ENCODE results near the gene IMPA2. TPM values are rescaled to one million over a fixed set of nuclear protein-coding genes. Genes with fewer than 3 reads are reported as not detected.

Gene IMPA2
- total and polyA plus RNA-seq, 2 of the 8 experiments (the other 6 are each of a cell fraction or from before 2014, with no cell fraction given), result 102 to 140 TPM

- Histone ChIP-seq H3K4ac (replicated peaks; ENCODE audit: insufficient read length, low read depth, low read length) (no peak overlapping the region), H2BK15ac (ENCODE audit: low read length) (no peak overlapping the region), H3K23ac (ENCODE audit: insufficient read length) (no peak overlapping the region), H2BK20ac (ENCODE audit: low read length) (no peak overlapping the region), H3K9me3 (ENCODE audit: insufficient read depth in 2 of 2, low read depth in 1 of 2, low read length in 1 of 2) (no peaks in the 10 kb centered on the region), H2BK5ac (ENCODE audit: low read depth, low read length) (no peak overlapping the region; the same call in 1 of the 2 replicates), H4K5ac (ENCODE audit: insufficient read length, low read depth, low read length) (no peak overlapping the region), H3K23me2 (ENCODE audit: low read depth, low read length) (no peaks in the 10 kb centered on the region), H2AK5ac (ENCODE audit: low read depth, low read length) (no peak overlapping the region), H3K27me3 (replicated peaks in 1 of 4; ENCODE audit: control insufficient read depth in 3 of 4, extremely low read depth in 1 of 4, insufficient read depth in 3 of 4, low read length in 3 of 4) (peaks cover 0 to 4% (median 4%) of the 10 kb centered on the region in 4 experiments; a peak in 6 of 7 replicates), H3K36me3 (ENCODE audit: control insufficient read depth in 2 of 4, insufficient read depth in 4 of 4, low read length in 3 of 4) (peaks cover 7 to 30% (median 18%) of the 10 kb centered on the region in 4 experiments; a peak in 7 of 8 replicates), H3K27ac (ENCODE audit: low read depth, low read length) (no peak overlapping the region), H3K79me2 (ENCODE audit: control insufficient read depth in 1 of 2, insufficient read depth in 2 of 2, low read length in 2 of 2) (no peaks in the 10 kb centered on the region), H2BK120ac (replicated peaks; ENCODE audit: low read depth, low read length) (no peak overlapping the region), H2BK12ac (ENCODE audit: low read depth, low read length) (no peak overlapping the region), H3K9ac (replicated peaks in 1 of 4; ENCODE audit: extremely low read depth in 1 of 4, low read depth in 3 of 4, low read length in 3 of 4) (no peak overlapping the region), H3K4me1 (replicated peaks in 1 of 4; ENCODE audit: control insufficient read depth in 3 of 4, insufficient read depth in 4 of 4, low read length in 3 of 4) (no peaks in the 10 kb centered on the region), H3K18ac (ENCODE audit: extremely low read depth, low read length) (no peak overlapping the region), H3K56ac (replicated peaks; ENCODE audit: insufficient read length, low read depth, low read length) (no peak overlapping the region), H3K79me1 (ENCODE audit: low read depth, low read length) (no peaks in the 10 kb centered on the region), H4K91ac (replicated peaks; ENCODE audit: insufficient read length, low read length) (no peak overlapping the region), H3K4me3 (ENCODE audit: extremely low read depth in 1 of 4, insufficient read depth in 2 of 4, low read depth in 3 of 4, low read length in 4 of 4) (no peak overlapping the region), H4K8ac (ENCODE audit: extremely low read depth, insufficient read depth, low read length) (no peak overlapping the region), H4K20me1 (replicated peaks in 1 of 2; ENCODE audit: control insufficient read depth in 1 of 2, insufficient read depth in 2 of 2, low read length in 2 of 2) (peaks cover 0 to 3% of the 10 kb centered on the region in 2 experiments), H3K14ac (ENCODE audit: insufficient read length) (no peak overlapping the region), H2AFZ (ENCODE audit: low read length) (no peak overlapping the region), H3K4me2 (ENCODE audit: insufficient read depth in 1 of 2, low read depth in 2 of 2, low read length in 2 of 2) (no peak overlapping the region)
- TF ChIP-seq CTCF (IDR thresholded peaks at IDR 0.05; ENCODE audit: control extremely low read depth in 1 of 3, insufficient read depth in 1 of 3, low read depth in 1 of 3, low read length in 3 of 3) (no peak), POLR2A (IDR thresholded peaks at IDR 0.05; ENCODE audit: control extremely low read depth in 1 of 2, low read depth in 2 of 2, low read length in 2 of 2) (0 out of 3 replicates have a peak, but pooled peaks of 1 of the 2 experiments have one; percentile 7)
- ChIA-PET POLR2A (ENCODE audit: partially characterized antibody) (interaction anchor here (0.6 to 1.2 kb wide), 5 partner anchors 9 to 1423 kb away, joined by 3 to 4 read pairs (median 3); no protein-coding TSS in a partner anchor), CTCF (ENCODE audit: partially characterized antibody) (interaction anchor here (1.2 to 6.0 kb wide), 2 partner anchors 96 to 204 kb away, joined by 4 to 31 read pairs; no protein-coding TSS in a partner anchor)
- WGBS, 2 experiments (ENCODE audit: extremely low coverage in 1 of 2, insufficient coverage in 1 of 2, insufficient read length in 1 of 2, insufficient replicate concordance in 2 of 2, low coverage in 1 of 2, low lambda C conversion rate in 2 of 2, missing lambda C conversion rate in 1 of 2), result 90% methylated on average over 11 of the region's 11 CpGs; no CpG with 5 or more reads in 1 of the 2 experiments
- FAIRE-seq (no peak), DNase-seq (ENCODE audit: low read depth in 1 of 2, low spot score in 2 of 2) (peak in 1 of 2 experiments; percentile 43)
Measured at GRCh38 chr18:12032786-12033642, 51.7 kb downstream of the IMPA2 start.

Data from H1 (cell line).